ENCODE results near the gene SPG7. TPM values are rescaled to one million over a fixed set of nuclear protein-coding genes. Genes with fewer than 3 reads are reported as not detected.

SPG7 gene
- total and polyA plus RNA-seq, 2 of the 4 experiments (the other 2 are of a cell fraction), result 94.6 to 96.8 TPM

DNA sequence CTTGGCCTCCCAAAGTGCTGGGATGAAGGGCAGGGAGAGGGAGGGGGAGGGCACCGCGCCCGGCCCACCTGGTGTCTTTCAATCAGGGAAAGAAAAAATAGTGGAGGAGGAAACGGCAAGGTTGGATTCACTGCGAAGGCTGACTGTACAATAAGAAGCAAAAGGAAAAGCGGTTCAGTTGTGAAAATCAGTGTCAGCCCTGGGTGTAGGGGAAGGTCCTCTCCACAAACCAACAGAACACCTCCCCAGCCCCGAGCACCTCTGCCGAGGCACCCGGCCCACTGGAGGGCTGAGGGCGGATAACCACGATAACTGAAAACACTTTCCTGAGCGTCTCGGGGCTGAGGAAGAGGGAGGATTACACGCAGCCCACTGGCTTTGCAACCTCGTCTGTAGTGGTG is 1.4 kb upstream of the SPG7 start:
- DNase-seq, result no peak
- H4K91ac ChIP-seq (ENCODE audit: insufficient read depth, low read depth, low read length), result no peak overlapping the region
- peak overlapping the region; percentile 65; the same call in 1 of the 2 replicates for H4K5ac ChIP-seq (ENCODE audit: low read depth, low read length)
- peaks cover 11% of the 10 kb centered on the region for H3K36me3 ChIP-seq (ENCODE audit: control insufficient read depth, insufficient read depth, low read length)
- H2BK120ac ChIP-seq (ENCODE audit: low read depth, low read length), result peak overlapping the region; percentile 10
- peak overlapping the region; percentile 82 for H3K4ac ChIP-seq (ENCODE audit: low read depth, low read length)
- no peak overlapping the region for H3K56ac ChIP-seq (ENCODE audit: extremely low read depth, insufficient read depth, low read length)
- intact Hi-C loops (cut with micrococcal nuclease), result loop anchor here (5.0 kb wide), 1 partner anchor 134 kb away; no protein-coding TSS in a partner anchor
- peak overlapping the region; percentile 30 for H2BK5ac ChIP-seq (ENCODE audit: low read depth, low read length, poor library complexity, severe bottlenecking)
- peak overlapping the region; percentile 89; the same call in 1 of the 2 replicates for H3K14ac ChIP-seq (replicated peaks; ENCODE audit: low read depth, low read length)
- peak overlapping the region; percentile 99 for H2AK9ac ChIP-seq (replicated peaks; ENCODE audit: low read depth, low read length, poor library complexity)
- H3K4me3 ChIP-seq (ENCODE audit: insufficient read depth, low read depth, low read length), result peak overlapping the region; percentile 3; the same call in 1 of the 2 replicates
- H2AK5ac ChIP-seq (ENCODE audit: low read depth, low read length), result peak overlapping the region; percentile 91
- peaks cover 14% of the 10 kb centered on the region for H3K9me1 ChIP-seq (ENCODE audit: insufficient read depth, low read length)
- H3K18ac ChIP-seq (ENCODE audit: low read depth, low read length), result no peak overlapping the region
- no TSS peak for BruUV-seq (replicated peaks)
- peak overlapping the region; percentile 26 for H2AFZ ChIP-seq (replicated peaks; ENCODE audit: low read length, poor library complexity)
- no CpG with 5 or more reads among the region's 15 CpGs for WGBS, 2 experiments (ENCODE audit: extremely low coverage in 2 of 2, insufficient read length in 1 of 2)
- in situ Hi-C loops (cut with MboI; ENCODE audit: low sequenced_read_pairs), result loop anchor here (10.0 kb wide), 1 partner anchor 172 kb away; no protein-coding TSS in a partner anchor
- H3K9ac ChIP-seq (ENCODE audit: low read depth, low read length), result peak overlapping the region; percentile 93
- H3K27me3 ChIP-seq (ENCODE audit: control insufficient read depth, insufficient read depth, low read length), result no peaks in the 10 kb centered on the region
- H3K4me1 ChIP-seq (ENCODE audit: control insufficient read depth, insufficient read depth, low read length), result peaks cover 15% of the 10 kb centered on the region
- peaks cover 19 to 48% of the 10 kb centered on the region in 2 experiments; a peak in 3 of 4 replicates for H3K79me1 ChIP-seq (ENCODE audit: low read depth in 1 of 2, low read length in 2 of 2)
- ATAC-seq (ENCODE audit: low read depth), result no peak
- peak overlapping the region; percentile 88 for H3K4me2 ChIP-seq (ENCODE audit: low read depth, low read length)
- peaks cover 21% of the 10 kb centered on the region for H4K20me1 ChIP-seq (ENCODE audit: insufficient read depth, low read length)
- H3K9me3 ChIP-seq (ENCODE audit: control insufficient read depth, insufficient read depth, low read length), result no peaks in the 10 kb centered on the region
- dilution Hi-C loops (cut with HindIII; ENCODE audit: low sequenced_read_pairs, unreplicated experiment), result no loop called here
- peak overlapping the region; percentile 59 to 84 for H4K8ac ChIP-seq (ENCODE audit: low read depth in 2 of 2, low read length in 2 of 2)
- ChIA-PET CTCF (no interaction called here), POLR2A (ENCODE audit: unreplicated experiment) (interaction anchor here (0.6 kb wide), 1 partner anchor 18 kb away, joined by 4 read pairs; no protein-coding TSS in a partner anchor)
- H3K23ac ChIP-seq (ENCODE audit: low read depth, low read length), result peak overlapping the region; percentile 78
- H3K27ac ChIP-seq (ENCODE audit: insufficient read depth, low read length), result peak overlapping the region; percentile 33
- no peak for TF ChIP-seq MAFK (IDR thresholded peaks at IDR 0.05; ENCODE audit: low read depth, low read length)
- TF ChIP-seq POLR2A (IDR thresholded peaks at IDR 0.05; ENCODE audit: low read depth, low read length), result no peak
- no peak for TF ChIP-seq CHD1 (IDR thresholded peaks at IDR 0.05; ENCODE audit: low read depth, low read length)
- no peak for TF ChIP-seq NFE2L2 (IDR thresholded peaks at IDR 0.05; ENCODE audit: low read depth, low read length)
- TF ChIP-seq, protein P1, sequence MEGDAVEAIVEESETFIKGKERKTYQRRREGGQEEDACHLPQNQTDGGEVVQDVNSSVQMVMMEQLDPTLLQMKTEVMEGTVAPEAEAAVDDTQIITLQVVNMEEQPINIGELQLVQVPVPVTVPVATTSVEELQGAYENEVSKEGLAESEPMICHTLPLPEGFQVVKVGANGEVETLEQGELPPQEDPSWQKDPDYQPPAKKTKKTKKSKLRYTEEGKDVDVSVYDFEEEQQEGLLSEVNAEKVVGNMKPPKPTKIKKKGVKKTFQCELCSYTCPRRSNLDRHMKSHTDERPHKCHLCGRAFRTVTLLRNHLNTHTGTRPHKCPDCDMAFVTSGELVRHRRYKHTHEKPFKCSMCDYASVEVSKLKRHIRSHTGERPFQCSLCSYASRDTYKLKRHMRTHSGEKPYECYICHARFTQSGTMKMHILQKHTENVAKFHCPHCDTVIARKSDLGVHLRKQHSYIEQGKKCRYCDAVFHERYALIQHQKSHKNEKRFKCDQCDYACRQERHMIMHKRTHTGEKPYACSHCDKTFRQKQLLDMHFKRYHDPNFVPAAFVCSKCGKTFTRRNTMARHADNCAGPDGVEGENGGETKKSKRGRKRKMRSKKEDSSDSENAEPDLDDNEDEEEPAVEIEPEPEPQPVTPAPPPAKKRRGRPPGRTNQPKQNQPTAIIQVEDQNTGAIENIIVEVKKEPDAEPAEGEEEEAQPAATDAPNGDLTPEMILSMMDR (conservative IDR thresholded peaks at IDR 0.05; ENCODE audit: low read depth, low read length), result no peak
- no peak for TF ChIP-seq FOS (IDR thresholded peaks at IDR 0.05; ENCODE audit: low read depth, low read length)
- TF ChIP-seq, protein P2, sequence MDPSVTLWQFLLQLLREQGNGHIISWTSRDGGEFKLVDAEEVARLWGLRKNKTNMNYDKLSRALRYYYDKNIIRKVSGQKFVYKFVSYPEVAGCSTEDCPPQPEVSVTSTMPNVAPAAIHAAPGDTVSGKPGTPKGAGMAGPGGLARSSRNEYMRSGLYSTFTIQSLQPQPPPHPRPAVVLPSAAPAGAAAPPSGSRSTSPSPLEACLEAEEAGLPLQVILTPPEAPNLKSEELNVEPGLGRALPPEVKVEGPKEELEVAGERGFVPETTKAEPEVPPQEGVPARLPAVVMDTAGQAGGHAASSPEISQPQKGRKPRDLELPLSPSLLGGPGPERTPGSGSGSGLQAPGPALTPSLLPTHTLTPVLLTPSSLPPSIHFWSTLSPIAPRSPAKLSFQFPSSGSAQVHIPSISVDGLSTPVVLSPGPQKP (IDR thresholded peaks at IDR 0.05; ENCODE audit: borderline replicate concordance, low read depth, low read length), result no peak
- TF ChIP-seq RAD21 (IDR thresholded peaks at IDR 0.05; ENCODE audit: low read length), result no peak
- TF ChIP-seq, protein P3, sequence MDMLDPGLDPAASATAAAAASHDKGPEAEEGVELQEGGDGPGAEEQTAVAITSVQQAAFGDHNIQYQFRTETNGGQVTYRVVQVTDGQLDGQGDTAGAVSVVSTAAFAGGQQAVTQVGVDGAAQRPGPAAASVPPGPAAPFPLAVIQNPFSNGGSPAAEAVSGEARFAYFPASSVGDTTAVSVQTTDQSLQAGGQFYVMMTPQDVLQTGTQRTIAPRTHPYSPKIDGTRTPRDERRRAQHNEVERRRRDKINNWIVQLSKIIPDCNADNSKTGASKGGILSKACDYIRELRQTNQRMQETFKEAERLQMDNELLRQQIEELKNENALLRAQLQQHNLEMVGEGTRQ (IDR thresholded peaks at IDR 0.05; ENCODE audit: low read depth, low read length), result no peak
- TF ChIP-seq MAZ (IDR thresholded peaks at IDR 0.05; ENCODE audit: borderline replicate concordance, low read depth, low read length), result no peak
- no peak for TF ChIP-seq RFX5 (IDR thresholded peaks at IDR 0.05; ENCODE audit: low read depth, low read length)
- TF ChIP-seq RCOR1 (IDR thresholded peaks at IDR 0.05; ENCODE audit: insufficient replicate concordance, low read length), result no peak
- no peak for TF ChIP-seq BHLHE40 (IDR thresholded peaks at IDR 0.05; ENCODE audit: low read depth, low read length)
- no peak for TF ChIP-seq MXI1 (IDR thresholded peaks at IDR 0.05; ENCODE audit: borderline replicate concordance, low read depth, low read length)
- no peak for TF ChIP-seq CEBPB (IDR thresholded peaks at IDR 0.05; ENCODE audit: low read depth, low read length)
- no peak for TF ChIP-seq SMC3 (IDR thresholded peaks at IDR 0.05; ENCODE audit: low read depth, low read length)
- H2BK20ac ChIP-seq (ENCODE audit: low read depth, low read length), result no peak overlapping the region; the same call in 1 of the 2 replicates
- peak overlapping the region; percentile 5; the same call in 1 of the 3 replicates for H2BK15ac ChIP-seq (ENCODE audit: low read depth, low read length)

Measured in IMR-90 (cell line).